ENCODE results near the gene NDUFAB1. TPM values are rescaled to one million over a fixed set of nuclear protein-coding genes. Genes with fewer than 3 reads are reported as not detected.

The NDUFAB1 gene
- total and polyA plus RNA-seq, 2 of the 13 experiments (the other 11 are each of a cell fraction or from before 2014, with no cell fraction given) = 221 to 601 TPM

- TF ChIP-seq ZNF510 (CRISPR knock-in tag; IDR thresholded peaks at IDR 0.05; ENCODE audit: low read depth) = peak; percentile 96
- peak; percentile 85 for TF ChIP-seq ZNF557 (CRISPR knock-in tag; IDR thresholded peaks at IDR 0.05)
- TF ChIP-seq ZNF530 (CRISPR knock-in tag; IDR thresholded peaks at IDR 0.05; ENCODE audit: low read depth) = no peak
- no peak for TF ChIP-seq PLRG1 (conservative IDR thresholded peaks at IDR 0.05)
- no peak; the same call in none of the 2 replicates for TF ChIP-seq KDM4B (CRISPR knock-in tag; IDR thresholded peaks at IDR 0.05)
- TF ChIP-seq CEBPB (IDR thresholded peaks at IDR 0.05; ENCODE audit: borderline replicate concordance, low read depth, low read length) = no peak
- TF ChIP-seq NR2F6 (IDR thresholded peaks at IDR 0.05) = peak; percentile 35; the same call in 1 of the 2 replicates
- no peak; the same call in 1 of the 2 replicates for TF ChIP-seq NR2F6 (CRISPR knock-in tag; IDR thresholded peaks at IDR 0.05)
- peak; percentile 71 for TF ChIP-seq AKAP8 (CRISPR knock-in tag; IDR thresholded peaks at IDR 0.05)
- peak in 1 of 2 experiments; percentile 63; a peak in 3 of 4 replicates for TF ChIP-seq EP300 (IDR thresholded peaks at IDR 0.05; ENCODE audit: low read depth in 2 of 2, low read length in 2 of 2)
- TF ChIP-seq EP300 (CRISPR knock-in tag; IDR thresholded peaks at IDR 0.05; ENCODE audit: borderline replicate concordance) = peak; percentile 31
- TF ChIP-seq PAWR (CRISPR knock-in tag; IDR thresholded peaks at IDR 0.05; ENCODE audit: borderline replicate concordance) = no peak
- TF ChIP-seq ZNF232 (CRISPR knock-in tag; IDR thresholded peaks at IDR 0.05; ENCODE audit: borderline replicate concordance) = peak; percentile 96
- TF ChIP-seq MEIS2 (CRISPR knock-in tag; IDR thresholded peaks at IDR 0.05) = peak; percentile 90
- peak; percentile 99 for TF ChIP-seq ZNF350 (CRISPR knock-in tag; IDR thresholded peaks at IDR 0.05; ENCODE audit: borderline replicate concordance, low read depth)
- peak; percentile 73; the same call in 1 of the 2 replicates for TF ChIP-seq ARNTL (CRISPR knock-in tag; IDR thresholded peaks at IDR 0.05)
- peak; percentile 94 for TF ChIP-seq ZNF317 (CRISPR knock-in tag; IDR thresholded peaks at IDR 0.05)
- TF ChIP-seq ZNF296 (CRISPR knock-in tag; conservative IDR thresholded peaks at IDR 0.05) = peak; percentile 68; the same call in 1 of the 2 replicates
- peak; percentile 97 for TF ChIP-seq MYC (CRISPR knock-in tag; IDR thresholded peaks at IDR 0.05; ENCODE audit: borderline replicate concordance)
- TF ChIP-seq MIER3 (CRISPR knock-in tag; IDR thresholded peaks at IDR 0.05; ENCODE audit: borderline replicate concordance) = peak; percentile 92
- no peak; the same call in 1 of the 2 replicates for TF ChIP-seq AFF4 (CRISPR knock-in tag; IDR thresholded peaks at IDR 0.05)
- TF ChIP-seq RFXAP (CRISPR knock-in tag; IDR thresholded peaks at IDR 0.05; ENCODE audit: borderline replicate concordance) = peak; percentile 95
- no peak; the same call in 1 of the 2 replicates for TF ChIP-seq ZNF740 (CRISPR knock-in tag; IDR thresholded peaks at IDR 0.05)
- peak; percentile 97; the same call in 1 of the 2 replicates for TF ChIP-seq ZNF703 (CRISPR knock-in tag; IDR thresholded peaks at IDR 0.05; ENCODE audit: borderline replicate concordance)
- no peak; the same call in 1 of the 2 replicates for TF ChIP-seq ETS1 (CRISPR knock-in tag; IDR thresholded peaks at IDR 0.05)
- TF ChIP-seq RBFOX2 (IDR thresholded peaks at IDR 0.05; ENCODE audit: low read depth, low read length) = peak; percentile 99
These were observed 45.0 kb upstream of the NDUFAB1 start, which contains the start of the genes DCTN5 and PALB2 (continued) for GRCh38 chr16:23640931-23641765.

Data from HepG2 (cell line).